K562 (cell line): ENCODE results near the gene MPST. TPM values are rescaled to one million over a fixed set of nuclear protein-coding genes. Genes with fewer than 3 reads are reported as not detected.

Experiments used
- DDX20 ChIP-seq: fragments of 450-650 bp; IDR thresholded peaks from 2 replicates; pipeline ENCODE4 v1.6.1; 2016; ENCODE audit warnings: missing genetic modification characterization, low read depth, mild to moderate bottlenecking, missing compliant biosample characterization, moderate library complexity
- EP300 ChIP-seq: IDR thresholded peaks from 2 replicates; pipeline ENCODE4 v1.6.1; 2012; ENCODE audit warnings: low read length, improper control_type of control experiment
- ETV6 ChIP-seq, 3 experiments: fragments of 150-350 bp in 1 of 3; sonication (generic) in 1 of 3; formaldehyde crosslinking in 1 of 3; IDR thresholded peaks; 2 replicates each; pipeline versions ENCODE4 v1.6.1 to v1.8.0; 2014 to 2022; ENCODE audit warnings: borderline replicate concordance in 2 of 3, low read depth in 2 of 3, antibody characterized with exemption in 1 of 3, low read length in 1 of 3, mild to moderate bottlenecking in 1 of 3, missing genetic modification reagents in 1 of 3
- FOXO4 ChIP-seq: fragments of 450-650 bp; formaldehyde crosslinking; IDR thresholded peaks from 2 replicates; pipeline ENCODE4 v1.4.0; 2020; ENCODE audit warnings: mild to moderate bottlenecking, moderate library complexity
- FUS ChIP-seq: fragments of 200-400 bp; formaldehyde crosslinking; optimal IDR thresholded peaks from 2 replicates; pipeline ENCODE3; 2017; ENCODE audit warnings: low read depth, low read length
- HDAC2 ChIP-seq: fragments of 450-650 bp; IDR thresholded peaks from 2 replicates; pipeline ENCODE4 v1.6.1; 2016; ENCODE audit warnings: mild to moderate bottlenecking
- HNRNPL ChIP-seq: fragments of 200-400 bp; formaldehyde crosslinking; IDR thresholded peaks from 2 replicates; pipeline ENCODE4 v1.6.1; 2017; ENCODE audit warnings: low read depth, mild to moderate bottlenecking, low read length
- HNRNPUL1 ChIP-seq: fragments of 200-400 bp; formaldehyde crosslinking; IDR thresholded peaks from 2 replicates; pipeline ENCODE4 v1.6.1; 2017; ENCODE audit warnings: low read length
- KLF16 ChIP-seq: IDR thresholded peaks from 2 replicates; pipeline ENCODE4 v1.6.1; 2016; ENCODE audit warnings: antibody characterized with exemption
- LARP7 ChIP-seq: fragments of 450-650 bp; IDR thresholded peaks from 2 replicates; pipeline ENCODE4 v1.6.1; 2016
- MTA1 ChIP-seq: fragments of 450-650 bp; IDR thresholded peaks from 2 replicates; pipeline ENCODE4 v1.6.1; 2017; ENCODE audit warnings: borderline replicate concordance
- NCOA1 ChIP-seq: fragments of 450-650 bp; IDR thresholded peaks from 2 replicates; pipeline ENCODE4 v1.6.1; 2016; ENCODE audit warnings: low read depth
- PHF21A ChIP-seq: fragments of 450-650 bp; IDR thresholded peaks from 2 replicates; pipeline ENCODE4 v1.6.1; 2017; ENCODE audit warnings: low read depth, borderline replicate concordance
- PHTF2 ChIP-seq: fragments of 250-450 bp; sonication (Bioruptor Pico); IDR thresholded peaks from 2 replicates; pipeline ENCODE4 v1.5.0; 2021; ENCODE audit warnings: mild to moderate bottlenecking
- POLR2AphosphoS5 ChIP-seq: IDR thresholded peaks from 2 replicates; pipeline ENCODE4 v1.6.1; 2011; ENCODE audit warnings: mild to moderate bottlenecking, low read depth, low read length, moderate library complexity; ENCODE audit not compliant: control insufficient read depth, insufficient read depth
- SOX6 ChIP-seq: fragments of 450-650 bp; IDR thresholded peaks from 2 replicates; pipeline ENCODE4 v1.6.1; 2014; ENCODE audit warnings: mild to moderate bottlenecking
- TAF9B ChIP-seq: fragments of 450-650 bp; IDR thresholded peaks from 2 replicates; pipeline ENCODE4 v1.6.1; 2018; ENCODE audit warnings: mild to moderate bottlenecking; ENCODE audit not compliant: partially characterized antibody
- TBP ChIP-seq: optimal IDR thresholded peaks from 2 replicates; pipeline ENCODE3; 2011; ENCODE audit warnings: low read depth, low read length, improper control_type of control experiment
- TGIF2 ChIP-seq: sonication (generic); formaldehyde crosslinking; IDR thresholded peaks from 2 replicates; pipeline ENCODE4 v1.8.1; 2022; ENCODE audit warnings: mild to moderate bottlenecking, missing genetic modification reagents, moderate library complexity
- TRIM28 ChIP-seq: fragments of 450-650 bp; IDR thresholded peaks from 2 replicates; pipeline ENCODE4 v1.6.1; 2017
- U2AF1 ChIP-seq: fragments of 200-400 bp; formaldehyde crosslinking; optimal IDR thresholded peaks from 2 replicates; pipeline ENCODE3; 2017; ENCODE audit warnings: mild to moderate bottlenecking, low read depth, low read length, moderate library complexity
- XRCC5 ChIP-seq: fragments of 200-400 bp; formaldehyde crosslinking; IDR thresholded peaks from 2 replicates; pipeline ENCODE4 v1.6.1; 2017; ENCODE audit warnings: low read depth, mild to moderate bottlenecking, low read length
- YBX1 ChIP-seq: fragments of 450-650 bp; IDR thresholded peaks from 2 replicates; pipeline ENCODE4 v1.7.1; 2016; ENCODE audit warnings: mild to moderate bottlenecking
- ZBTB43 ChIP-seq: sonication (generic); formaldehyde crosslinking; IDR thresholded peaks from 2 replicates; pipeline ENCODE4 v1.8.0; 2023; ENCODE audit warnings: mild to moderate bottlenecking, missing genetic modification reagents
- ZBTB8A ChIP-seq: fragments of 450-650 bp; IDR thresholded peaks from 2 replicates; pipeline ENCODE4 v1.6.1; 2018; ENCODE audit warnings: mild to moderate bottlenecking, moderate library complexity; ENCODE audit not compliant: partially characterized antibody
- ZNF408 ChIP-seq: fragments of 250-450 bp; sonication (Bioruptor Pico); IDR thresholded peaks from 2 replicates; pipeline ENCODE4 v1.4.0; 2020; ENCODE audit warnings: low read depth, mild to moderate bottlenecking, moderate library complexity
- ZNF655 ChIP-seq: fragments of 250-450 bp; sonication (Bioruptor Pico); IDR thresholded peaks from 2 replicates; pipeline ENCODE4 v1.5.0; 2021
- ZNF778 ChIP-seq: fragments of 450-650 bp; formaldehyde crosslinking; IDR thresholded peaks from 2 replicates; pipeline ENCODE4 v1.4.0; 2020; ENCODE audit warnings: mild to moderate bottlenecking, moderate library complexity
- ZNF780A ChIP-seq: fragments of 250-450 bp; sonication (Bioruptor Pico); IDR thresholded peaks from 2 replicates; pipeline ENCODE4 v1.5.0; 2021; ENCODE audit warnings: mild to moderate bottlenecking
- polyA plus RNA-seq, 8 experiments: library from polyadenylated mRNA; depleted of rRNA in 4 of 8; stranded (reverse) in 5 of 8; unstranded in 3 of 8; fragments of >200 nt; fragmentation: Nextera tagmentation in 2 of 8; fragmentation: Illumina TruSeq in 1 of 8; extraction: Ambion mirVana in 2 of 8; extraction: Trizol in 1 of 8; gene quantifications; 2 replicates each; pipeline versions ENCODE4 v1.2.1 to v1.2.3, GENCODE V29; 2011 to 2014; ENCODE audit warnings: inconsistent platforms in 1 of 8, missing spikeins in 1 of 8
- total RNA-seq, 7 experiments: library from RNA; depleted of rRNA in 6 of 7; stranded (reverse); fragments of >200 nt in 6 of 7; fragmentation: Illumina TruSeq in 2 of 7; extraction: Trizol in 2 of 7; gene quantifications; 2 replicates each; pipeline versions ENCODE4 v1.2.1 to v1.2.3, GENCODE V29; 2011 to 2021; ENCODE audit warnings: low replicate concordance in 1 of 7
- TF ChIP-seq, protein P1 (sequence below): sonication (generic); formaldehyde crosslinking; IDR thresholded peaks from 2 replicates; pipeline ENCODE4 v1.9.0; 2022; ENCODE audit warnings: mild to moderate bottlenecking, missing genetic modification reagents

Gene MPST
- total and polyA plus RNA-seq, 9 of the 15 experiments (the other 6 are each of a cell fraction or from before 2014, with no cell fraction given) = 0.65 to 104 (median 24.3) TPM

DNA sequence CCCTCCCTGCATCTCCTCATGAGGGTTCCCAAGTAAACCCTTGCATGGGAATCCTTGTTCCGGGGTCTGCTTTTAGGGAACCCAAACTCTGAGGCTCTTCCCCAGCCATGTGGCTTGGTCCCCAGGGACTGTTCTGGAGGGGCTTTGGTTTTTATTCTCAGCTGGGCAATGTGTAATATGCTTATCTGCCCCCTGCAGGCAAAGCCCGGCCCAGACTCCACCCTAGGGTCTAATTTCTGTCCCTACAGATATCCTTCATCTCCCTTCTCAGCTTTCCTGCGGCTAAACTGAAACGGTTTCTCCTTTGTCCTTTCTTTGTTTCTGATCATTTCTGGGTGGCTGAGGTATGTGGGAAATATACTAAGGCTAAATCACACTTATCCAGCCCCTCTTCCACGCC lies 37.4 kb upstream of the MPST start (continued):
- no peak for TF ChIP-seq ETV6 (IDR thresholded peaks at IDR 0.05; ENCODE audit: borderline replicate concordance in 1 of 2, low read depth in 2 of 2, low read length in 1 of 2)
- no peak for TF ChIP-seq ETV6 (CRISPR knock-in tag; IDR thresholded peaks at IDR 0.05; ENCODE audit: borderline replicate concordance)
- TF ChIP-seq KLF16 = peak; percentile 84
- TF ChIP-seq, protein P1, sequence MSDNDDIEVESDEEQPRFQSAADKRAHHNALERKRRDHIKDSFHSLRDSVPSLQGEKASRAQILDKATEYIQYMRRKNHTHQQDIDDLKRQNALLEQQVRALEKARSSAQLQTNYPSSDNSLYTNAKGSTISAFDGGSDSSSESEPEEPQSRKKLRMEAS = no peak
- 0 out of 2 replicates have a peak, but pooled peaks have one; percentile 50 for TF ChIP-seq HDAC2
- TF ChIP-seq SOX6 = peak; percentile 74
- TF ChIP-seq EP300 = peak; percentile 90
- TF ChIP-seq NCOA1 = peak; percentile 35; the same call in 1 of the 2 replicates
- TF ChIP-seq TAF9B = no peak
- TF ChIP-seq XRCC5 = no peak
- no peak for TF ChIP-seq ZNF408 (CRISPR knock-in tag)
- no peak for TF ChIP-seq DDX20 (tag)
- no peak for TF ChIP-seq TGIF2 (CRISPR knock-in tag)
- TF ChIP-seq ZNF655 (CRISPR knock-in tag) = no peak
- no peak for TF ChIP-seq PHTF2 (CRISPR knock-in tag)
- TF ChIP-seq ZBTB43 (CRISPR knock-in tag) = no peak
- TF ChIP-seq U2AF1 = no peak
- no peak for TF ChIP-seq ZNF780A (CRISPR knock-in tag)
- no peak for TF ChIP-seq TRIM28
- no peak for TF ChIP-seq ZBTB8A
- TF ChIP-seq ZNF778 (CRISPR knock-in tag) = no peak
- no peak for TF ChIP-seq YBX1
- TF ChIP-seq HNRNPL = no peak
- no peak for TF ChIP-seq HNRNPUL1
- TF ChIP-seq FOXO4 (CRISPR knock-in tag) = no peak
- TF ChIP-seq MTA1 = no peak
- peak; percentile 76 for TF ChIP-seq POLR2AphosphoS5
- no peak for TF ChIP-seq FUS
- TF ChIP-seq LARP7 = no peak
- no peak for TF ChIP-seq PHF21A
- TF ChIP-seq TBP = no peak
